ENCODE results near the gene MCEE. TPM values are rescaled to one million over a fixed set of nuclear protein-coding genes. Genes with fewer than 3 reads are reported as not detected.
A peak's percentile ranks its signal among the peaks of the same experiment; 100 is the strongest.

MCEE gene
- total RNA-seq, 1 donor from 2014 or later, result 6.1 TPM

DNA sequence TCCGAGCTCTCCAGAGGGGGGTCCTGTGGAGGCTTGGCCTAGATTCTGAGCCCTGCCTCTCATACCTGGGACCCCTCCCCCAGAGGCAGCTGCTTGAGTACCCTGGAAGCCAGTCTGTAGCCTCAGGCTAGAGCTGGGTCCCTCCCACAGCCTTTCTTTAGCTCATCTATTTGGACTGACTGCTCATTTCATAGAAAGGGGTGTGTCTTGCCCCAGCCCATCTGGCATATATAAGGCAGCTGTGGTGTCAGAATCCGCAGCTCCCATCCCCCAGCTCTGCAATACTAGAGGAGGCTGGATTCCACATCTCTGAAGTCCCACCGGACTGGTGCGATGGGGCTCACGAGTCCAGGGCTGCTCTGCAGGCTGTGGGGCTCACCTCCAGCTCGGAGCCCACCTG lies 26.5 kb upstream of the MCEE start:
- no peak for FAIRE-seq
- H3K36me3 ChIP-seq (ENCODE audit: control insufficient read depth, insufficient read depth, low read length), result no peaks in the 10 kb centered on the region
- peaks cover 2% of the 10 kb centered on the region for H3K27me3 ChIP-seq (ENCODE audit: control insufficient read depth, insufficient read depth, low read length)
- TF ChIP-seq, protein P1, sequence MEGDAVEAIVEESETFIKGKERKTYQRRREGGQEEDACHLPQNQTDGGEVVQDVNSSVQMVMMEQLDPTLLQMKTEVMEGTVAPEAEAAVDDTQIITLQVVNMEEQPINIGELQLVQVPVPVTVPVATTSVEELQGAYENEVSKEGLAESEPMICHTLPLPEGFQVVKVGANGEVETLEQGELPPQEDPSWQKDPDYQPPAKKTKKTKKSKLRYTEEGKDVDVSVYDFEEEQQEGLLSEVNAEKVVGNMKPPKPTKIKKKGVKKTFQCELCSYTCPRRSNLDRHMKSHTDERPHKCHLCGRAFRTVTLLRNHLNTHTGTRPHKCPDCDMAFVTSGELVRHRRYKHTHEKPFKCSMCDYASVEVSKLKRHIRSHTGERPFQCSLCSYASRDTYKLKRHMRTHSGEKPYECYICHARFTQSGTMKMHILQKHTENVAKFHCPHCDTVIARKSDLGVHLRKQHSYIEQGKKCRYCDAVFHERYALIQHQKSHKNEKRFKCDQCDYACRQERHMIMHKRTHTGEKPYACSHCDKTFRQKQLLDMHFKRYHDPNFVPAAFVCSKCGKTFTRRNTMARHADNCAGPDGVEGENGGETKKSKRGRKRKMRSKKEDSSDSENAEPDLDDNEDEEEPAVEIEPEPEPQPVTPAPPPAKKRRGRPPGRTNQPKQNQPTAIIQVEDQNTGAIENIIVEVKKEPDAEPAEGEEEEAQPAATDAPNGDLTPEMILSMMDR (IDR thresholded peaks at IDR 0.05; ENCODE audit: insufficient read depth, low read length, severe bottlenecking), result no peak
- DNase-seq (ENCODE audit: low read depth), result no peak
- no peak overlapping the region for H3K4me3 ChIP-seq (ENCODE audit: low read depth, low read length)

DNA sequence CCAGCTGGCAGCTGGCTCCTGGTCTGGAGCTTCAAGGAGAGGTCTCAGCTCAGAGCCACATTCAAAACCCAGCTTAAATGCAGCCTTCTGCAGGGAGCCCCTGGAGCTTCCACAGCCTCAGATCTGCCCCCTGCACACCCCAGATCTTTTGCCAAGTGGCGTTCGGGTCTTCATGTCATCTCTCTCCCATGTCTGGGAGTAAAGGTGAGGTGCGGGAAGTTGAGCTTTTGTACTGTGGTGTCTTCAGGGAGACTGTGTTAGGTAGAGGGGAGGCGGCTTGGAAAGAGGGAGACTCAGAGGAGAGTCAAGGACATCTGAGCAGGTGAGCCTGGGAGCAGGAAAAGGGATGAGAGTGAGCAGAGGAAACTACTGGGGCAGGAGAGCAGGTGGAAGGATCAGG lies 25.8 kb upstream of the MCEE start:
- no peaks in the 10 kb centered on the region for H3K36me3 ChIP-seq (ENCODE audit: control insufficient read depth, insufficient read depth, low read length)
- DNase-seq (ENCODE audit: low read depth) (no peak), FAIRE-seq (no peak)
- TF ChIP-seq, protein P1 (IDR thresholded peaks at IDR 0.05; ENCODE audit: insufficient read depth, low read length, severe bottlenecking), result no peak
- no peak overlapping the region for H3K4me3 ChIP-seq (ENCODE audit: low read depth, low read length)
- peaks cover 2% of the 10 kb centered on the region for H3K27me3 ChIP-seq (ENCODE audit: control insufficient read depth, insufficient read depth, low read length)

DNA sequence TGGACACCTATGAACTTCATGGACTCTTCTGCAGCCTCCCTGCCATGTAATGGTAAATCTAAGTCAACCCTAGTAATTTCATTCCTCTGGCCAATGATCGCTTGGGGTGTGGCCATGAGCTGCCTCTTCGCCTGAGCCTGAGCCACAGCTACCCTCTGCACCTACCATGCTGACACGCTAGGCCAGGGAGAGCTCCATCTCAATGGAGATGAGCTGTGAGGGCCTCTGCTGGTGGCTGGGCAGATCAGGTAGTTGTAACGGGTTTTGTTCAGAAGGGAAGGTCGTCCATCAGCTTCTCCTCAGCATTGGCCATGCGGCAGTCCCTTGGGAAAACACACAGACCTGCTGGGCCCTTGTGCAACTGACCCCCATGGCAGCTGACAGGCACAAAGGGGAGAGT lies 24.8 kb upstream of the MCEE start:
- Histone ChIP-seq H3K4me3 (ENCODE audit: low read depth, low read length) (no peak overlapping the region), H3K27me3 (ENCODE audit: control insufficient read depth, insufficient read depth, low read length) (peaks cover 2% of the 10 kb centered on the region), H3K36me3 (ENCODE audit: control insufficient read depth, insufficient read depth, low read length) (no peaks in the 10 kb centered on the region)
- peak; percentile 52 for DNase-seq (ENCODE audit: low read depth)
- no peak for FAIRE-seq
- TF ChIP-seq, protein P1 (IDR thresholded peaks at IDR 0.05; ENCODE audit: insufficient read depth, low read length, severe bottlenecking), result peak; percentile 71

DNA sequence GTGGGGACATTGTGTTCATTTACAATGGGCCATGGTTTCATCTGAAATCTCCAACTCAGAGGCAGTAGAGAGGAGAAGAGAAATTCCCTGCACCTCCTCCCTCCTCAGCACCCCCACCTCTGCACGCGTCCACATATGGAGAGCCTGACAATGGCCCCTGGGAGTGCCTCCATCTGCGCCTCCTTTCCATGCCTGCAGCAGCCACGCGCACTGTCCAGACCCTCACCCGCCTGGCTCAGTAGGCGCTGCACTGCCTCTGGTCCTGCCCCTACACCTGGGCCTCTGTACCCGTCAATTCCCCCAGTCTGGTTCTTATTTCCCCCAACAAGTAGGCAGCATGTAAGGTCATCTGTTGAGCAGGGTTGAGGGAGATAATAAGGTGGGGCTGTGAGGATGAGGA lies 24.2 kb upstream of the MCEE start:
- Histone ChIP-seq H3K36me3 (ENCODE audit: control insufficient read depth, insufficient read depth, low read length) (no peaks in the 10 kb centered on the region), H3K4me3 (ENCODE audit: low read depth, low read length) (no peak overlapping the region), H3K27me3 (ENCODE audit: control insufficient read depth, insufficient read depth, low read length) (peaks cover 2% of the 10 kb centered on the region)
- TF ChIP-seq, protein P1 (IDR thresholded peaks at IDR 0.05; ENCODE audit: insufficient read depth, low read length, severe bottlenecking), result no peak
- FAIRE-seq (no peak), DNase-seq (ENCODE audit: low read depth) (no peak)

DNA sequence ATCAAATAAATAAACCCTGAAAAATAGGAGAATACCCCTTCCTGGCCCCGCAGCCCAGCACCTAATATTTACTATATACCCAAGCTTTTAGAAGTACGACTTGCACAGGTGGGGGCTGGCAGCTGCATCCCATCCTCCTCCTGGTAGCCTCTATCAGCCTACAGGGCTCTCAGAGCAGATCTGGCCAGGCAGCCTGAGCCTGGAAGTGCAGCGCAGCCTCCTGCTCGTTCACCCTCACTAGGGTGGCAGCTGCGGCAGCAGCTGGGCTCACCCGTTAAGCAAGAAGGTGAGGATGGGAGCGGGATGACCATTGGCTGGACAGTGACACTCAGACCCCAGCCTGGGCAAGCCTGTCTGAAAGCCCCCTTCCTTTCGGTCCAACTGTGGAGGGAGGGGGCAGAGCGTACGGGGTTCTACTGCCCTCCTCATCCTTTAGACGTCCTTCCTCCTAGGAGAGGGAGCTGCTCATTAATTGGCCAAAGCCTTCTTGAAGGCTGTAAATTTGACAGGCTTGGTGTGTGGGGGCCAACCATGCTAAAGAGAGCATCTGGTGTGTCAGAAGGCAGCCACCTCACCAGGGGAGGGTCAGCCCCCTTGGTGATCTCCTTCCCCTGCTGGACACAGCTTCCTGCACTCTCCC lies 23.7 kb upstream of the MCEE start:
- TF ChIP-seq, protein P1 (IDR thresholded peaks at IDR 0.05; ENCODE audit: insufficient read depth, low read length, severe bottlenecking), result no peak
- no peak for FAIRE-seq
- DNase-seq (ENCODE audit: low read depth), result no peak

DNA sequence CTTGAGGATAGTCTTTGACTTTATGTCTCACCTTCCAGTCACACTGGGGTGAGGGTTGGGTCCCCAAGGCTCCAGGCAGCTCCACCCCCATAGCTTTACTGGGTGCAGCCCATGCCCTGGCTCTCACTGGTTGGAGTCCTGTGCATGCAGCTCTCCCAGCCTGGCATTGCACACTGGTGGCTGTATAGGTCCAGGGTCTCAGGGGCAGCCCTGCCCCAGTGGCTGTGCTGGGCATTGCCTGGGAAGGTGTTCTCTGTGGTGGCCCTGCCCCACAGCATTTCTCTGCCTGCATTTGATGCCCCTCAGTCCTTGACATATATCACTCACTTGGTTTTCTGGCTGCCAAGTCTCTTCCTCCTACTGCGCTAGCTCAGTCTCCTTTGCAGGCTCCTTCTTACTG lies 21.6 kb upstream of the MCEE start:
- no peak for DNase-seq (ENCODE audit: low read depth)

More for the DNA sequence above, 23.7 kb upstream of the MCEE start:
- H3K36me3 ChIP-seq (ENCODE audit: control insufficient read depth, insufficient read depth, low read length), result peaks cover 1% of the 10 kb centered on the region
- H3K27me3 ChIP-seq (ENCODE audit: control insufficient read depth, insufficient read depth, low read length), result peaks cover 2% of the 10 kb centered on the region
- no peak overlapping the region for H3K4me3 ChIP-seq (ENCODE audit: low read depth, low read length)

More for the DNA sequence above, 21.6 kb upstream of the MCEE start:
- Histone ChIP-seq H3K27me3 (ENCODE audit: control insufficient read depth, insufficient read depth, low read length) (no peaks in the 10 kb centered on the region), H3K36me3 (ENCODE audit: control insufficient read depth, insufficient read depth, low read length) (peaks cover 7% of the 10 kb centered on the region), H3K4me3 (ENCODE audit: low read depth, low read length) (no peak overlapping the region)
- TF ChIP-seq, protein P1 (IDR thresholded peaks at IDR 0.05; ENCODE audit: insufficient read depth, low read length, severe bottlenecking), result no peak
- FAIRE-seq, result no peak
